K562 (cell line): ENCODE results near the gene RNF224. TPM values are rescaled to one million over a fixed set of nuclear protein-coding genes. Genes with fewer than 3 reads are reported as not detected.

Experiments
- ATAC-seq: fragments of 200-7000 bp; cut with Tn5 transposase; 3 replicates; pipeline ENCODE4 v1.9.1; 2020; ENCODE audit warnings: moderate library complexity
- BruUV-seq: library from RNA; stranded (reverse); fragments of 400-500 nt; replicated peaks from 2 replicates; lab custom pipeline; 2021; lab: Mats Ljungman, UMichigan
- CTCF ChIA-PET: fragments of 300-600 bp; formaldehyde crosslinking; extraction: SDS; loops from one replicate; lab custom pipeline; 2021; ENCODE audit warnings: low intra/inter-chr PET ratio; lab: Yijun Ruan, JAX
- POLR2A ChIA-PET: fragments of 300-600, 350-650 bp; sonication (Branson Sonifier 250); formaldehyde crosslinking; extraction: SDS; loops from one replicate; lab custom pipeline; 2021; ENCODE audit warnings: antibody characterized with exemption, inconsistent platforms; lab: Yijun Ruan, JAX
- DNase-seq, 4 experiments: peaks; one replicate each; pipeline versions ENCODE4 v3.0.0 to v3.0.0-alpha.2; 2011 to 2018; ENCODE audit warnings: low spot score in 3 of 4, mixed read lengths in 3 of 4; ENCODE audit errors: extremely low read depth in 1 of 4
- FAIRE-seq: peaks from 2 replicates; lab custom pipeline; 2011; peaks lifted over from hg19 to GRCh38; lab: Jason Lieb, UNC
- H2AFZ ChIP-seq: 2 replicates; pipeline ENCODE4 v1.6.0; 2011; ENCODE audit warnings: low read depth, low read length, control low read depth, inconsistent platforms
- H3K27ac ChIP-seq: fragments of 200-600 bp; 3 replicates; pipeline ENCODE4 v1.8.0; 2011; ENCODE audit warnings: low read depth, mild to moderate bottlenecking, control low read depth, inconsistent platforms, low read length, moderate library complexity, mixed read lengths; ENCODE audit errors: extremely low read depth
- H3K27me3 ChIP-seq, 2 experiments: fragments of 300-600 bp in 1 of 2; 2 replicates in 1 of 2; 3 replicates in 1 of 2; pipeline versions ENCODE4 v1.6.0 to v1.8.0; 2011; ENCODE audit warnings: inconsistent platforms in 2 of 2, low read length in 2 of 2, mild to moderate bottlenecking in 1 of 2, mixed read lengths in 1 of 2, moderate library complexity in 1 of 2; ENCODE audit not compliant: control insufficient read depth in 2 of 2, insufficient read depth in 2 of 2
- H3K36me3 ChIP-seq: fragments of 300-600 bp; 3 replicates; pipeline ENCODE4 v1.8.0; 2011; ENCODE audit warnings: mild to moderate bottlenecking, low read length, inconsistent platforms; ENCODE audit not compliant: control insufficient read depth, insufficient read depth
- H3K4me1 ChIP-seq, 2 experiments: fragments of 200-600 bp in 1 of 2; replicated peaks in 1 of 2; 2 replicates in 1 of 2; 3 replicates in 1 of 2; pipeline versions ENCODE4 v1.5.1 to v1.8.0; 2011; ENCODE audit warnings: inconsistent platforms in 2 of 2, low read length in 2 of 2, mild to moderate bottlenecking in 1 of 2, mixed read lengths in 1 of 2, moderate library complexity in 1 of 2; ENCODE audit not compliant: control insufficient read depth in 2 of 2, insufficient read depth in 2 of 2
- H3K4me2 ChIP-seq: 2 replicates; pipeline ENCODE4 v1.6.1; 2011; ENCODE audit warnings: low read length, control low read depth, inconsistent platforms, mixed read lengths; ENCODE audit not compliant: insufficient read depth
- H3K4me3 ChIP-seq: fragments of 200-600 bp; sonication (generic), shearing (Covaris generic); 2 replicates; pipeline ENCODE4 v1.5.1; 2016; ENCODE audit warnings: control low read depth, inconsistent platforms
- H3K79me2 ChIP-seq: fragments of 200-600 bp; 3 replicates; pipeline ENCODE4 v1.8.0; 2011; ENCODE audit warnings: low read length, inconsistent platforms; ENCODE audit not compliant: control insufficient read depth, insufficient read depth
- H3K9ac ChIP-seq, 2 experiments: 2 replicates each; pipeline versions ENCODE4 v1.6.0 to v1.6.1; 2011; ENCODE audit warnings: low read depth in 2 of 2, low read length in 2 of 2, control low read depth in 1 of 2, inconsistent platforms in 1 of 2, mild to moderate bottlenecking in 1 of 2, mixed read lengths in 1 of 2; ENCODE audit not compliant: insufficient read depth in 1 of 2
- H3K9me1 ChIP-seq: one replicate; pipeline ENCODE4 v1.6.0; 2011; ENCODE audit warnings: inconsistent platforms, mild to moderate bottlenecking, low read length, moderate library complexity; ENCODE audit not compliant: control insufficient read depth, insufficient read depth
- H3K9me3 ChIP-seq: replicated peaks from 2 replicates; pipeline ENCODE4 v1.5.1; 2011; ENCODE audit warnings: low read depth, low read length, inconsistent platforms; ENCODE audit not compliant: control insufficient read depth, insufficient read depth
- H4K20me1 ChIP-seq: replicated peaks from 2 replicates; pipeline ENCODE4 v1.6.1; 2011; ENCODE audit warnings: low read length, inconsistent platforms, mixed read lengths; ENCODE audit not compliant: control insufficient read depth, insufficient read depth
- BDP1 ChIP-seq: IDR thresholded peaks from 3 replicates; pipeline ENCODE4 v1.6.1; 2011; ENCODE audit not compliant: insufficient read length, insufficient read depth
- BMI1 ChIP-seq: fragments of 150-350 bp; IDR thresholded peaks from 2 replicates; pipeline ENCODE4 v1.6.1; 2014; ENCODE audit warnings: low read length
- ELK1 ChIP-seq: sonication (generic); formaldehyde crosslinking; IDR thresholded peaks from 2 replicates; pipeline ENCODE4 v1.8.1; 2022; ENCODE audit warnings: missing genetic modification reagents
- POLR2G ChIP-seq: fragments of 200-400 bp; formaldehyde crosslinking; IDR thresholded peaks from 2 replicates; pipeline ENCODE4 v1.6.1; 2017; ENCODE audit warnings: low read depth, mild to moderate bottlenecking, antibody characterized with exemption, low read length, moderate library complexity
- RBFOX2 ChIP-seq: fragments of 200-400 bp; formaldehyde crosslinking; IDR thresholded peaks from 2 replicates; pipeline ENCODE4 v1.6.1; 2017; ENCODE audit warnings: low read depth, mild to moderate bottlenecking, low read length, moderate library complexity
- SUPT5H ChIP-seq: fragments of 450-650 bp; IDR thresholded peaks from 2 replicates; pipeline ENCODE4 v1.6.1; 2016
- ZNF551 ChIP-seq: fragments of 250-450 bp; sonication (Bioruptor Pico); IDR thresholded peaks from 2 replicates; pipeline ENCODE4 v1.5.0; 2021; ENCODE audit warnings: mild to moderate bottlenecking, moderate library complexity
- ZNF778 ChIP-seq: fragments of 450-650 bp; formaldehyde crosslinking; IDR thresholded peaks from 2 replicates; pipeline ENCODE4 v1.4.0; 2020; ENCODE audit warnings: mild to moderate bottlenecking, moderate library complexity
- WGBS: fragments of 100-300 bp; shearing (Covaris generic); methylation state at CpG from one replicate; pipeline ENCODE4 v1.1.6; 2016; ENCODE audit warnings: low coverage, mixed read lengths; ENCODE audit not compliant: insufficient coverage; ENCODE audit errors: missing lambda C conversion rate; 5-methylcytosine and 5-hydroxymethylcytosine counted together
- in situ Hi-C: fragments of 300-500 bp; cut with MboI; formaldehyde crosslinking; loops from 4 replicates; pipeline ENCODE4 v1.15.0; 2018; ENCODE audit warnings: inconsistent platforms, mixed read lengths
- intact Hi-C: fragments of 100-400 bp; cut with micrococcal nuclease; formaldehyde crosslinking; loops from 2 replicates; pipeline ENCODE4 v1.14.2; 2022
- polyA plus RNA-seq, 8 experiments: library from polyadenylated mRNA; depleted of rRNA in 4 of 8; stranded (reverse) in 5 of 8; unstranded in 3 of 8; fragments of >200 nt; fragmentation: Nextera tagmentation in 2 of 8; fragmentation: Illumina TruSeq in 1 of 8; extraction: Ambion mirVana in 2 of 8; extraction: Trizol in 1 of 8; gene quantifications; 2 replicates each; pipeline versions ENCODE4 v1.2.1 to v1.2.3, GENCODE V29; 2011 to 2014; ENCODE audit warnings: inconsistent platforms in 1 of 8, missing spikeins in 1 of 8
- total RNA-seq, 7 experiments: library from RNA; depleted of rRNA in 6 of 7; stranded (reverse); fragments of >200 nt in 6 of 7; fragmentation: Illumina TruSeq in 2 of 7; extraction: Trizol in 2 of 7; gene quantifications; 2 replicates each; pipeline versions ENCODE4 v1.2.1 to v1.2.3, GENCODE V29; 2011 to 2021; ENCODE audit warnings: low replicate concordance in 1 of 7

RNF224 gene
- total and polyA plus RNA-seq, 9 of the 15 experiments (the other 6 are each of a cell fraction or from before 2014, with no cell fraction given) = not detected

- no peaks in the 10 kb centered on the region for H3K27me3 ChIP-seq
- ChIA-PET POLR2A (interaction anchor here (0.6 to 1.7 kb wide), 3 partner anchors 9 to 156 kb away, joined by 3 to 5 read pairs (median 4); no protein-coding TSS in a partner anchor), CTCF (no interaction called here)
- H3K9me1 ChIP-seq = no peaks in the 10 kb centered on the region
- H4K20me1 ChIP-seq = peaks cover 3% of the 10 kb centered on the region; the same call in 1 of the 2 replicates
- intact Hi-C loops = no loop called here
- no peak overlapping the region for H3K4me2 ChIP-seq
- peaks cover 5 to 55% of the 10 kb centered on the region in 2 experiments; a peak in 4 of 5 replicates for H3K4me1 ChIP-seq
- FAIRE-seq = no peak
- no TSS peak for BruUV-seq
- TF ChIP-seq BMI1 (no peak), SUPT5H (peak; percentile 48; the same call in 1 of the 2 replicates), POLR2G (peak; percentile 66; the same call in 1 of the 2 replicates), RBFOX2 (peak; percentile 49; the same call in 1 of the 2 replicates), BDP1 (no peak), ZNF778 (CRISPR knock-in tag) (no peak), ELK1 (CRISPR knock-in tag) (no peak), ZNF551 (CRISPR knock-in tag) (no peak)
- no peak for DNase-seq
- no peak overlapping the region for H3K4me3 ChIP-seq
- peak; percentile 21 for ATAC-seq
- WGBS = 83% methylated on average over 13 of the region's 13 CpGs
- peaks cover 58% of the 10 kb centered on the region; the same call in 2 of the 3 replicates for H3K36me3 ChIP-seq
- no peak overlapping the region; a peak in 1 of 4 replicates for H3K9ac ChIP-seq
- H3K79me2 ChIP-seq = peaks cover 8% of the 10 kb centered on the region
- H2AFZ ChIP-seq = no peak overlapping the region
- no peaks in the 10 kb centered on the region for H3K9me3 ChIP-seq
- in situ Hi-C loops = no loop called here
- no peak overlapping the region for H3K27ac ChIP-seq
These were observed 15.8 kb upstream of the RNF224 start for GRCh38 chr9:137211532-137211931.
